Keratinocyte (primary cell): ENCODE measurements around the gene PHF2. TPM values are rescaled to one million over a fixed set of nuclear protein-coding genes. Genes with fewer than 3 reads are reported as not detected.

Experiments
- DNase-seq: peaks from one replicate; pipeline ENCODE4 v3.0.0-alpha.2; 2011; ENCODE audit warnings: low read depth, missing footprints, low spot score
- FAIRE-seq: peaks from 2 replicates; lab custom pipeline; 2011; peaks lifted over from hg19 to GRCh38; lab: Jason Lieb, UNC
- H2AFZ ChIP-seq: 2 replicates; pipeline ENCODE4 v1.6.0; 2012; ENCODE audit warnings: low read length, control low read depth, inconsistent platforms; ENCODE audit not compliant: control insufficient read depth
- H3K27ac ChIP-seq: 2 replicates; pipeline ENCODE4 v1.5.1; 2011; ENCODE audit warnings: low read length; ENCODE audit not compliant: control insufficient read depth, insufficient read depth
- H3K27me3 ChIP-seq: 3 replicates; pipeline ENCODE4 v1.6.0; 2011; ENCODE audit warnings: low read length; ENCODE audit not compliant: control insufficient read depth, insufficient read depth; ENCODE audit errors: extremely low read depth
- H3K36me3 ChIP-seq, 2 experiments: 2 replicates in 1 of 2; 3 replicates in 1 of 2; pipeline ENCODE4 v1.5.1; 2011; ENCODE audit warnings: low read length in 2 of 2, mild to moderate bottlenecking in 1 of 2; ENCODE audit not compliant: control insufficient read depth in 2 of 2, insufficient read depth in 2 of 2; ENCODE audit errors: extremely low read depth in 1 of 2
- H3K4me1 ChIP-seq: 3 replicates; pipeline ENCODE4 v1.5.1; 2011; ENCODE audit warnings: low read length; ENCODE audit not compliant: control insufficient read depth, insufficient read depth; ENCODE audit errors: extremely low read depth
- H3K4me2 ChIP-seq: 3 replicates; pipeline ENCODE4 v1.6.0; 2011; ENCODE audit warnings: low read depth, low read length; ENCODE audit not compliant: control insufficient read depth, insufficient read depth; ENCODE audit errors: extremely low read depth
- H3K4me3 ChIP-seq, 3 experiments: fragments of 200-600 bp in 1 of 3; sonication (generic) in 1 of 3; 2 replicates in 2 of 3; 3 replicates in 1 of 3; pipeline ENCODE4 v1.5.1; 2011 to 2016; ENCODE audit warnings: low read length in 3 of 3, mild to moderate bottlenecking in 3 of 3, control low read depth in 2 of 3, inconsistent platforms in 1 of 3, low read depth in 1 of 3, mixed read lengths in 1 of 3, mixed run types in 1 of 3, moderate library complexity in 1 of 3; ENCODE audit not compliant: control insufficient read depth in 2 of 3, insufficient read depth in 2 of 3; ENCODE audit errors: extremely low read depth in 1 of 3
- H3K79me2 ChIP-seq: 2 replicates; pipeline ENCODE4 v1.6.0; 2012; ENCODE audit warnings: low read length; ENCODE audit not compliant: control insufficient read depth, insufficient read depth
- H3K9ac ChIP-seq: 3 replicates; pipeline ENCODE4 v1.6.0; 2011; ENCODE audit warnings: low read length; ENCODE audit not compliant: control insufficient read depth, insufficient read depth; ENCODE audit errors: extremely low read depth
- H3K9me1 ChIP-seq: 3 replicates; pipeline ENCODE4 v1.6.0; 2011; ENCODE audit warnings: low read length; ENCODE audit not compliant: control insufficient read depth, insufficient read depth; ENCODE audit errors: extremely low read depth
- H3K9me3 ChIP-seq: 2 replicates; pipeline ENCODE4 v1.5.1; 2012; ENCODE audit warnings: low read depth, low read length; ENCODE audit not compliant: control insufficient read depth
- H4K20me1 ChIP-seq: 3 replicates; pipeline ENCODE4 v1.6.0; 2011; ENCODE audit warnings: low read length; ENCODE audit not compliant: control insufficient read depth, insufficient read depth; ENCODE audit errors: extremely low read depth
- EZH2 ChIP-seq: IDR thresholded peaks from one replicate; pipeline ENCODE4 v1.6.1; 2012; ENCODE audit warnings: inconsistent platforms, mild to moderate bottlenecking, low read length, moderate library complexity
- dilution Hi-C: fragments of 300-500 bp; cut with MboI; formaldehyde crosslinking; loops from one replicate; pipeline ENCODE4 v1.7.0; 2020; ENCODE audit warnings: low sequenced_read_pairs; ENCODE audit not compliant: extremely low pct_ligation_motif_present
- polyA plus RNA-seq, 5 experiments: library from polyadenylated mRNA; depleted of rRNA in 3 of 5; stranded (reverse) in 3 of 5; stranded (forward) in 1 of 5; unstranded in 1 of 5; fragments of >200 nt; gene quantifications; 1 replicate in 1 of 5; 2 replicates in 3 of 5; 3 replicates in 1 of 5; pipeline versions ENCODE4 v1.2.1 to v1.2.3, GENCODE V29; 2011 to 2012; ENCODE audit warnings: missing spikeins in 2 of 5, low read depth in 1 of 5, low replicate concordance in 1 of 5
- TF ChIP-seq, protein P1 (sequence below), 3 experiments: IDR thresholded peaks in 1 of 3; conservative IDR thresholded peaks in 1 of 3; optimal IDR thresholded peaks in 1 of 3; 2 replicates in 2 of 3; 3 replicates in 1 of 3; pipeline versions ENCODE3 to v1.5.1; 2011; ENCODE audit warnings: low read length in 3 of 3, mild to moderate bottlenecking in 3 of 3, moderate library complexity in 2 of 3, control low read depth in 1 of 3, inconsistent platforms in 1 of 3; ENCODE audit not compliant: insufficient read depth in 2 of 3; ENCODE audit errors: extremely low read depth in 1 of 3

PHF2 gene
- polyA plus RNA-seq, 1 donor (not counting 4 experiments of a cell fraction or from before 2014, with no cell fraction given): 5.1 TPM

DNA sequence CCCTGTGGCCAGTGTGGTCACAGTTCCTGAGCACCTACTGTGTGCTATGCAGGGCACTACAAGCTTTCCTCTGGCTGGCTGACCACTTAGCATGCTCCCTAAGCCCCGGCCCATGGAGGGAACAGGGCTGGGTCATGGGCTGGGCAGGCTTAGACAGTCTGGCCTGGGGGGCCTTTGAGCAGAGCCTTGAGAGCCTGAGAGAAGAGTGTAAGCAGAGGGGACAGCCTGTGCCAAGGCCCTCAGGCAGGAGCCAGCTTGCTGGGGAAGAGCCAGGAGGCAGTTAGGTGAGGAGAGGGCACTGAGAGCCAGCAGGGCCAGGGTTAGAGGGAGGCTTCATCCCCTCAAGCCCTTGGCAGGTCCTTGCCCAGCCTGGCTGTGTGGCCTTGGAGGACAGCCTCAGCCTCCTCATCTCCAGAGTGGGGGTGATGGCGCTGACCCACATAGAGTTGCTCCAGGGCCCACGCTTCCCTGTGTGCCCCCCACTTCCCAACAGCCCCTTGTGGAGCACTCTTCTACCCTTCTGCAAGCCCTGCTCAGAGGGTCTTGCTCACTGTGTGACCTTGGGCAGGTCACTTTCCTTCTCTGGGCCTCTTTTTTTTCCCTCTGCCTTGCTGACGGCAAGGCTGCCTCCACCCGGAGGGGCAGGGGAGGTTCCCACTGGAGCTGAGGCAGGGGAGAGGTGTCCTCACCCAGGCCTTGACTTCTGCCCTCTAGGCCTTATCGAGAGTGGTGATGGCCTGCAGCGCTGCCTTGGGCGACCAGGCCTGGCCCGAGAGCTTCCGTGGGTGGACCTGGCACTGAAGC is 107.1 kb downstream of the PHF2 start:
- H3K4me1 ChIP-seq: no peaks in the 10 kb centered on the region
- DNase-seq (no peak), FAIRE-seq (no peak)
- no peak overlapping the region for H3K9ac ChIP-seq
- H3K9me3 ChIP-seq: no peaks in the 10 kb centered on the region
- no peaks in the 10 kb centered on the region for H4K20me1 ChIP-seq
- no peak overlapping the region for H3K4me3 ChIP-seq
- H2AFZ ChIP-seq: no peak overlapping the region
- no peak overlapping the region for H3K4me2 ChIP-seq
- no peaks in the 10 kb centered on the region for H3K36me3 ChIP-seq
- H3K27me3 ChIP-seq: peaks cover 3% of the 10 kb centered on the region
- H3K79me2 ChIP-seq: no peaks in the 10 kb centered on the region
- dilution Hi-C loops: loop anchor here (25.0 kb wide), 1 partner anchor 304 kb away; no protein-coding TSS in a partner anchor
- H3K9me1 ChIP-seq: no peaks in the 10 kb centered on the region
- no peak overlapping the region for H3K27ac ChIP-seq
- TF ChIP-seq, protein P1, sequence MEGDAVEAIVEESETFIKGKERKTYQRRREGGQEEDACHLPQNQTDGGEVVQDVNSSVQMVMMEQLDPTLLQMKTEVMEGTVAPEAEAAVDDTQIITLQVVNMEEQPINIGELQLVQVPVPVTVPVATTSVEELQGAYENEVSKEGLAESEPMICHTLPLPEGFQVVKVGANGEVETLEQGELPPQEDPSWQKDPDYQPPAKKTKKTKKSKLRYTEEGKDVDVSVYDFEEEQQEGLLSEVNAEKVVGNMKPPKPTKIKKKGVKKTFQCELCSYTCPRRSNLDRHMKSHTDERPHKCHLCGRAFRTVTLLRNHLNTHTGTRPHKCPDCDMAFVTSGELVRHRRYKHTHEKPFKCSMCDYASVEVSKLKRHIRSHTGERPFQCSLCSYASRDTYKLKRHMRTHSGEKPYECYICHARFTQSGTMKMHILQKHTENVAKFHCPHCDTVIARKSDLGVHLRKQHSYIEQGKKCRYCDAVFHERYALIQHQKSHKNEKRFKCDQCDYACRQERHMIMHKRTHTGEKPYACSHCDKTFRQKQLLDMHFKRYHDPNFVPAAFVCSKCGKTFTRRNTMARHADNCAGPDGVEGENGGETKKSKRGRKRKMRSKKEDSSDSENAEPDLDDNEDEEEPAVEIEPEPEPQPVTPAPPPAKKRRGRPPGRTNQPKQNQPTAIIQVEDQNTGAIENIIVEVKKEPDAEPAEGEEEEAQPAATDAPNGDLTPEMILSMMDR (optimal IDR thresholded peaks at IDR 0.05 in 1 of 3, IDR thresholded peaks at IDR 0.05 in 1 of 3, conservative IDR thresholded peaks at IDR 0.05 in 1 of 3; ENCODE audit: extremely low read depth in 1 of 3, insufficient read depth in 2 of 3, low read length in 3 of 3): no peak
- TF ChIP-seq EZH2: no peak

DNA sequence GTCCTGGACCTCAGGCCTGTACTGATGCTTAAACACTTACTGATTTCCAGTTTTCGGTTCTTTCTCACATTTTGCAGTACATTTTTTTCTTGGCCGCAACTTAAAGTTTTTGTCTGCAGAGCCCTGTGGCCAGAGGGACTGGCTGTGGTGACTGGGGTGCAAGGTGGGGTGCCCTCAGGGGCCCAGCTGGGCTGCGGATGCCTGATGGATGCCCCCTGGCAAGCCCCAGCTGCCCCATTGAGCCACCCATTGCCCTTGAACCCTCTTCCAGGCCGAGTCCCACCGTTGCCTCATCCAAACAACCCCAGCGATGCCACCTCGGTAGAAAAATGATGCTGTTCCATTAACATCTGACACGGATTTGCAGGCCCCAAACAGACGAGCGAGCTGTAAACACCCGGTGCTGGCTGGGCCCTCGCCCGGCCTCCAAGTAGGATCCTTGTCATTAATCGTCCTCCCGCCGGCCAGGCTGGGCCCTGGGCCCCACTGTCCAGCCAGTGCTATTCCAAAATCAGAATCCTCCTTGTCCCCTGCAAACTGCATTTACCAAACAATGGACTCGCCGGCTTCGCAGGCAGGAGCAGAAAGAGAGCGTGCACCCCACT is 107.9 kb downstream of the PHF2 start:
- peaks cover 3% of the 10 kb centered on the region for H3K27me3 ChIP-seq
- H3K4me1 ChIP-seq: no peaks in the 10 kb centered on the region
- no peaks in the 10 kb centered on the region for H4K20me1 ChIP-seq
- H3K4me3 ChIP-seq: no peak overlapping the region
- H3K4me2 ChIP-seq: no peak overlapping the region
- H3K79me2 ChIP-seq: no peaks in the 10 kb centered on the region
- no peak for DNase-seq
- no peak overlapping the region for H3K9ac ChIP-seq
- no peaks in the 10 kb centered on the region for H3K9me1 ChIP-seq
- dilution Hi-C loops: loop anchor here (25.0 kb wide), 1 partner anchor 303 kb away; no protein-coding TSS in a partner anchor
- no peaks in the 10 kb centered on the region for H3K9me3 ChIP-seq
- no peak overlapping the region for H2AFZ ChIP-seq
- no peak for FAIRE-seq
- H3K27ac ChIP-seq: no peak overlapping the region
- no peaks in the 10 kb centered on the region for H3K36me3 ChIP-seq
- TF ChIP-seq, protein P1 (optimal IDR thresholded peaks at IDR 0.05 in 1 of 3, IDR thresholded peaks at IDR 0.05 in 1 of 3, conservative IDR thresholded peaks at IDR 0.05 in 1 of 3; ENCODE audit: extremely low read depth in 1 of 3, insufficient read depth in 2 of 3, low read length in 3 of 3): no peak
- no peak for TF ChIP-seq EZH2
